Right lobe of liver (tissue), 6 donors: ENCODE results near the gene HIVEP2. TPM values are rescaled to one million over a fixed set of nuclear protein-coding genes. Genes with fewer than 3 reads are reported as not detected.

Experiments
- ATAC-seq, 4 donors: fragments of 200-7000 bp; cut with Tn5 transposase; one replicate each; pipeline ENCODE4 v1.9.1; 2020; ENCODE audit warnings: mild to moderate bottlenecking in 4 of 4, moderate library complexity in 4 of 4
- DNase-seq, 3 donors: peaks; one replicate each; pipeline ENCODE4 v3.0.0-alpha.2; 2020
- H3K27ac ChIP-seq, 3 donors: fragments of 200-600 bp; one replicate each; pipeline ENCODE4 v1.8.0; 2022
- H3K27me3 ChIP-seq, 2 donors: fragments of 200-600 bp; one replicate each; pipeline ENCODE4 v1.8.0; 2022
- H3K36me3 ChIP-seq, 4 donors: fragments of 200-600 bp; sonication (generic) in 1 of 4; one replicate each; pipeline versions ENCODE4 v1.5.1 to v1.8.0; 2017 to 2022; ENCODE audit warnings: control low read depth in 1 of 4
- H3K4me1 ChIP-seq, 4 donors: fragments of 200-600 bp; sonication (generic) in 1 of 4; one replicate each; pipeline versions ENCODE4 v1.5.1 to v1.8.0; 2017 to 2022; ENCODE audit warnings: control low read depth in 1 of 4
- H3K4me3 ChIP-seq, 3 donors: fragments of 200-600 bp; one replicate each; pipeline ENCODE4 v1.8.0; 2022
- H3K9me3 ChIP-seq, 4 donors: fragments of 200-600 bp; sonication (generic) in 1 of 4; one replicate each; pipeline versions ENCODE4 v1.5.1 to v1.8.0; 2017 to 2022; ENCODE audit warnings: control low read depth in 1 of 4
- POLR2A ChIP-seq: fragments of 450-650 bp; IDR thresholded peaks from one replicate; pipeline ENCODE4 v1.6.1; 2017; ENCODE audit warnings: antibody characterized with exemption, mild to moderate bottlenecking
- WGBS: methylation state at CpG from one replicate; pipeline ENCODE4 v1.1.6; 2018; ENCODE audit warnings: low coverage, low lambda C conversion rate; ENCODE audit not compliant: insufficient coverage; ENCODE audit errors: missing lambda C conversion rate; 5-methylcytosine and 5-hydroxymethylcytosine counted together
- intact Hi-C, 2 donors: fragments of 100-400 bp; cut with DNase I; formaldehyde crosslinking; loops; one replicate each; pipeline versions ENCODE4 v1.11.2 to v1.14.1; 2022
- total RNA-seq, 6 experiments: library from RNA; depleted of rRNA in 2 of 6; stranded (reverse); fragments of >200 nt in 2 of 6; fragmentation: NEBNext Ultra II Directional in 3 of 6; extraction: Animal tissue kit (Norgen Biotek cat#: 25700) in 3 of 6; gene quantifications; one replicate each; pipeline versions ENCODE4 v1.1.0 to v1.2.4, GENCODE V29; 2016 to 2023
- TF ChIP-seq, protein P1 (sequence below), 4 donors: fragments of 200-600 bp in 3 of 4; fragments of 450-650 bp in 1 of 4; IDR thresholded peaks; one replicate each; pipeline versions ENCODE4 v1.5.1 to v1.8.0; 2016 to 2022; ENCODE audit warnings: antibody characterized with exemption in 4 of 4, mild to moderate bottlenecking in 2 of 4
- donor health status: DM: no; HTN: yes; CAD: no.
- donor health status: DM: no; HTN: no; CAD: no.
- donor health status: DM: no; HTN: no; CAD: no.
- donor health status: DM: no; HTN: yes; CAD: no.
- donor health status: DM: no; HTN: yes; CAD: no.

The HIVEP2 gene
- total RNA-seq, 6 experiments from 2014 or later: 3.0 to 8.9 (median 5.1) TPM

- H3K4me3 ChIP-seq: no peak overlapping the region
- H3K27ac ChIP-seq: no peak overlapping the region
- 66% methylated on average over 4 of the region's 4 CpGs for WGBS
- no peaks in the 10 kb centered on the region for H3K9me3 ChIP-seq
- H3K4me1 ChIP-seq: no peaks in the 10 kb centered on the region
- no peak for DNase-seq
- H3K36me3 ChIP-seq: no peaks in the 10 kb centered on the region
- intact Hi-C loops: no loop called here
- no peaks in the 10 kb centered on the region for H3K27me3 ChIP-seq
- no peak for ATAC-seq
- TF ChIP-seq, protein P1, sequence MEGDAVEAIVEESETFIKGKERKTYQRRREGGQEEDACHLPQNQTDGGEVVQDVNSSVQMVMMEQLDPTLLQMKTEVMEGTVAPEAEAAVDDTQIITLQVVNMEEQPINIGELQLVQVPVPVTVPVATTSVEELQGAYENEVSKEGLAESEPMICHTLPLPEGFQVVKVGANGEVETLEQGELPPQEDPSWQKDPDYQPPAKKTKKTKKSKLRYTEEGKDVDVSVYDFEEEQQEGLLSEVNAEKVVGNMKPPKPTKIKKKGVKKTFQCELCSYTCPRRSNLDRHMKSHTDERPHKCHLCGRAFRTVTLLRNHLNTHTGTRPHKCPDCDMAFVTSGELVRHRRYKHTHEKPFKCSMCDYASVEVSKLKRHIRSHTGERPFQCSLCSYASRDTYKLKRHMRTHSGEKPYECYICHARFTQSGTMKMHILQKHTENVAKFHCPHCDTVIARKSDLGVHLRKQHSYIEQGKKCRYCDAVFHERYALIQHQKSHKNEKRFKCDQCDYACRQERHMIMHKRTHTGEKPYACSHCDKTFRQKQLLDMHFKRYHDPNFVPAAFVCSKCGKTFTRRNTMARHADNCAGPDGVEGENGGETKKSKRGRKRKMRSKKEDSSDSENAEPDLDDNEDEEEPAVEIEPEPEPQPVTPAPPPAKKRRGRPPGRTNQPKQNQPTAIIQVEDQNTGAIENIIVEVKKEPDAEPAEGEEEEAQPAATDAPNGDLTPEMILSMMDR (IDR thresholded peaks at IDR 0.05): no peak
- TF ChIP-seq POLR2A: no peak
Measured at GRCh38 chr6:142906945-142907470, 38.0 kb downstream of the HIVEP2 start.

- ATAC-seq (no peak), DNase-seq (no peak)
- no peaks in the 10 kb centered on the region for H3K27me3 ChIP-seq
- no peaks in the 10 kb centered on the region for H3K36me3 ChIP-seq
- TF ChIP-seq, protein P1 (IDR thresholded peaks at IDR 0.05): no peak
- TF ChIP-seq POLR2A: no peak
- no peaks in the 10 kb centered on the region for H3K4me1 ChIP-seq
- intact Hi-C loops: no loop called here
- H3K27ac ChIP-seq: no peak overlapping the region
- H3K4me3 ChIP-seq: no peak overlapping the region
- WGBS: 100% methylated on average over 1 of the region's 1 CpG
- H3K9me3 ChIP-seq: no peaks in the 10 kb centered on the region
Measured at GRCh38 chr6:142903812-142904211, 41.2 kb downstream of the HIVEP2 start.

- DNase-seq (peak in 1 of 3 donors; percentile 45), ATAC-seq (peak; percentile 64 to 85 (median 72))
- WGBS: 58% methylated on average over 4 of the region's 4 CpGs
- Histone ChIP-seq H3K36me3 (no peaks in the 10 kb centered on the region), H3K4me1 (no peaks in the 10 kb centered on the region), H3K27ac (no peak overlapping the region), H3K27me3 (no peaks in the 10 kb centered on the region), H3K4me3 (no peak overlapping the region), H3K9me3 (no peaks in the 10 kb centered on the region)
- no peak for TF ChIP-seq POLR2A
- TF ChIP-seq, protein P1 (IDR thresholded peaks at IDR 0.05): no peak
- intact Hi-C loops: no loop called here
Measured at GRCh38 chr6:142902636-142903053, 42.3 kb downstream of the HIVEP2 start.

- no peaks in the 10 kb centered on the region for H3K27me3 ChIP-seq
- H3K4me1 ChIP-seq: no peaks in the 10 kb centered on the region
- H3K9me3 ChIP-seq: no peaks in the 10 kb centered on the region
- no peak overlapping the region for H3K4me3 ChIP-seq
- intact Hi-C loops: no loop called here
- WGBS: 89% methylated on average over 5 of the region's 6 CpGs
- DNase-seq: no peak
- H3K36me3 ChIP-seq: no peaks in the 10 kb centered on the region
- no peak overlapping the region for H3K27ac ChIP-seq
- ATAC-seq: no peak
- TF ChIP-seq, protein P1 (IDR thresholded peaks at IDR 0.05): no peak
- TF ChIP-seq POLR2A: no peak
Measured at GRCh38 chr6:142901611-142902010, 43.4 kb downstream of the HIVEP2 start.
